Measurements from ENCODE around the gene PSORS1C2. TPM values are rescaled to one million over a fixed set of nuclear protein-coding genes. Genes with fewer than 3 reads are reported as not detected.

The PSORS1C2 gene
- total RNA-seq, 1 donor from 2014 or later = not detected

- Mint-ChIP-seq H3K36me3 (ENCODE audit: low read depth) (peaks cover 41% of the 10 kb centered on the region), H3K4me1 (peaks cover 13% of the 10 kb centered on the region), H3K9me3 (no peaks in the 10 kb centered on the region), H3K4me3 (no peak overlapping the region), H3K27ac (no peak overlapping the region), H3K27me3 (no peaks in the 10 kb centered on the region)
- TF ChIP-seq CTCF (IDR thresholded peaks at IDR 0.05) = no peak
- ATAC-seq (ENCODE audit: low read depth) (no peak), DNase-seq (no peak)
- ChIA-PET POLR2A (interaction anchor here (0.8 kb wide), 1 partner anchor 51 kb away, joined by 6 read pairs; no protein-coding TSS in a partner anchor), CTCF (no interaction called here)
- intact Hi-C loops (cut with micrococcal nuclease) = no loop called here
Observed at GRCh38 chr6:31152781-31153180, 13.9 kb upstream of the PSORS1C2 start.

GRCh38 chr6:31149827-31150447, 11.1 kb upstream of the PSORS1C2 start:
- no peak for DNase-seq
- POLR2A ChIA-PET = interaction anchor here (0.6 kb wide), 1 partner anchor 250 kb away, joined by 7 read pairs; no protein-coding TSS in a partner anchor
- Mint-ChIP-seq H3K27ac (no peak overlapping the region), H3K27me3 (no peaks in the 10 kb centered on the region), H3K4me3 (no peak overlapping the region), H3K36me3 (ENCODE audit: low read depth) (peaks cover 55% of the 10 kb centered on the region), H3K9me3 (no peaks in the 10 kb centered on the region), H3K4me1 (peaks cover 3% of the 10 kb centered on the region)
- ATAC-seq (ENCODE audit: low read depth) = no peak
- CTCF ChIA-PET = interaction anchor here (0.6 kb wide), 1 partner anchor 737 kb away, joined by 3 read pairs; no protein-coding TSS in a partner anchor
- no peak for TF ChIP-seq CTCF (IDR thresholded peaks at IDR 0.05)
- intact Hi-C loops (cut with micrococcal nuclease) = no loop called here

GRCh38 chr6:31145386-31145785, 6.5 kb upstream of the PSORS1C2 start:
- Mint-ChIP-seq H3K4me3 (no peak overlapping the region), H3K4me1 (peaks cover 3% of the 10 kb centered on the region), H3K36me3 (ENCODE audit: low read depth) (peaks cover 48% of the 10 kb centered on the region), H3K9me3 (no peaks in the 10 kb centered on the region), H3K27ac (no peak overlapping the region), H3K27me3 (no peaks in the 10 kb centered on the region)
- DNase-seq = no peak
- POLR2A ChIA-PET = interaction anchor here (1.0 kb wide), 1 partner anchor 13 kb away, joined by 4 read pairs; the partner anchor contains the start of gene TCF19
- no peak for ATAC-seq (ENCODE audit: low read depth)
- intact Hi-C loops (cut with micrococcal nuclease) = no loop called here
- CTCF ChIA-PET = interaction anchor here (1.0 to 3.1 kb wide), 3 partner anchors 8 to 299 kb away, joined by 3 to 10 read pairs (median 3); no protein-coding TSS in a partner anchor
- TF ChIP-seq CTCF (IDR thresholded peaks at IDR 0.05) = no peak

GRCh38 chr6:31144970-31145340, 6.1 kb upstream of the PSORS1C2 start:
- CTCF ChIA-PET = interaction anchor here (0.8 to 3.1 kb wide), 3 partner anchors 16 to 299 kb away, joined by 3 to 10 read pairs (median 3); no protein-coding TSS in a partner anchor
- no peak overlapping the region for H3K4me3 Mint-ChIP-seq
- H3K36me3 Mint-ChIP-seq (ENCODE audit: low read depth) = peaks cover 44% of the 10 kb centered on the region
- H3K27me3 Mint-ChIP-seq = no peaks in the 10 kb centered on the region
- intact Hi-C loops (cut with micrococcal nuclease) = no loop called here
- no peak overlapping the region for H3K27ac Mint-ChIP-seq
- TF ChIP-seq CTCF (IDR thresholded peaks at IDR 0.05) = no peak
- POLR2A ChIA-PET = interaction anchor here (1.0 kb wide), 1 partner anchor 14 kb away, joined by 4 read pairs; the partner anchor contains the start of gene TCF19
- DNase-seq = no peak
- H3K4me1 Mint-ChIP-seq = peaks cover 3% of the 10 kb centered on the region
- ATAC-seq (ENCODE audit: low read depth) = no peak
- H3K9me3 Mint-ChIP-seq = no peaks in the 10 kb centered on the region

GRCh38 chr6:31144296-31144969, 5.6 kb upstream of the PSORS1C2 start:
- H3K27ac Mint-ChIP-seq = no peak overlapping the region
- intact Hi-C loops (cut with micrococcal nuclease) = no loop called here
- POLR2A ChIA-PET = no interaction called here

More at GRCh38 chr6:31144296-31144969, 5.6 kb upstream of the PSORS1C2 start:
- peaks cover 41% of the 10 kb centered on the region for H3K36me3 Mint-ChIP-seq (ENCODE audit: low read depth)
- CTCF ChIA-PET = interaction anchor here (0.8 to 3.1 kb wide), 5 partner anchors 10 to 222 kb away, joined by 3 to 10 read pairs (median 3); no protein-coding TSS in a partner anchor
- TF ChIP-seq CTCF (IDR thresholded peaks at IDR 0.05) = no peak
- ATAC-seq (ENCODE audit: low read depth) (no peak), DNase-seq (no peak)
- peaks cover 3% of the 10 kb centered on the region for H3K4me1 Mint-ChIP-seq
- H3K9me3 Mint-ChIP-seq = no peaks in the 10 kb centered on the region
- no peak overlapping the region for H3K4me3 Mint-ChIP-seq
- H3K27me3 Mint-ChIP-seq = no peaks in the 10 kb centered on the region
